ENCODE results near the gene KCNA10.

The KCNA10 gene

DNA sequence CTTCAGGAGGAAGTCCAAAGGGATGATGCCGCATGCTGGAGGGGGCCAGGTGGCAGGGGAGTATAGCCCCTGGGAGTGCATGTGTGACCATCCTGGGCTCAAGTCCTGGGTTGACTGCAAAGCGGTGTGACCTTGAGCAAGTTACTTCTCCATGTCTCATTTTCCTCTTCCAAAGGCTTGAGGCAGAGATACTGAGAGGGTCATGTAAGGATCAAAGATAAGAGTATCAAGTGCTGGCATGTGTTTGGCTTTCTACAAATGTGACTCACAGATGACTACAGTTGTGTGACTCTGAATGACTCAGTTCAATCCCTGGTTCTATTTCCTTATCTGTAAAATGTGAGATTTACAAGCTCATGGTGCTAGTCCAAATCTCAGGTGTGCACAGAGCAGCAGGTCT is 41.9 kb downstream of the KCNA10 start:
- no peak for DNase-seq

DNA sequence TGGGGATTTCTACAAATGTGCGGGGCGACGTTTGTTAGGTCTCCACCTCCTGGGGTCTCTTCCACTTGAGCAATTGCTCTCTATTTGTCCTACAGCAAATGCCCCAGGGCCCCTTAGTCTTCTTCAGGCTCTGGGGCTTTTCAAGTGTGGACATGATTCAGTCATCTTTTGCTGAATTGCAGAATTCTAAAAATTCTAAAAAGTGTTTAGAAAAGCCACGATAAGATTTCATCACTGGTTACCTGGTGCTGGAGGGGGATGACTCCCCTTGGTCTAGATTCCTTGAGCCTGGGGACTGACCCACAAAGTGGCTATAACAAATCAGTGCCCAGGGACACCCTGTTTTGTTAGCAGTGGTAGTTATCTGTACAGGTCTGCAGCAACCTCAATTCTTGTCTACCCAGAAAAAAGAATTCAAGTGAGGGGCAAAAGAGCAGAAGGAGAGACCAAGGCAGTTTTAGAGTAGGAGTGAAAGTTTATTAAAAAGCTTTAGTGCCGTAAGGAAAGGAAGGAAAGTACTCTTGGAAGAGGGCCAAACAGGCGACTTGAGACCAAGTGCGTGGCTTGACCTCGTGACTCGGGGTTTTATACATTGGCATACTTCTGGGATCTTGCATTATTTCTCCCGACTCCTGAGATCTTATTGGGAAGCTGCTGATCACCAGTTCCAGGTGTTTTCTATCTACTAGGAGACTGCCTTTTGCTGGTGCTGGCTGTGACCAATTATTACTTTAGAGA is 42.8 kb downstream of the KCNA10 start:
- no peak for DNase-seq

DNA sequence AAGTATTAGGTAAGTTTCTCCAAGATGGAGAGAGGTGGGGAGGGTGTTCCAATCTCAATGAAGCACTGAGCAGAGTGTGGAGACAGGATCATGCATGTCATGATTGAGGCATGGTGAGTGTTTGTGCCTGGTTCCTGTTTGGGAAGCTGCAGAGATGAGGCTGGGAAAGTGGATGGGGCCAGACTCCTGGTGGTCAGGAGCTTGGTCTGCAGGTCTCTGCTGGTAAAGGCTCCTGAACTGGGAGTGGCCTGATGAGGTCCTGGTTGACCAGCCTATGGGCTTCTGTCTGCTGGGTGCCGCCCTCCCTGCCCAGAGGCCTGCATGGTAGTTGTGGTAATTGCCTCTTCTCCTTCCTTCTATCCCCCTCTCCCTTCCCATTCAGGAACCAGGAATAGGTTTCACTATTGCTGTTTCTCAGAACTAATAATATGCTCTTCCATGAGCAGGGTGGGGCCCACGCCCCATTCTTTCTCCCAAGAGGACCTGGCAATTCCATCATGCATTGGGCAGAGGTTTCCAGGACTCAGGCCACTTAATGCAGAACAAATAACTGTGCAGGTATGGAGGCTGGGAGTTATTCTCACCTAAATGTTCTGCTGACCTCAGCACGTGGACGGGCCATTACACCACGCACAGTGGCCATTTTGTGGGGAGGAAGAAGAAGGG is 43.5 kb downstream of the KCNA10 start:
- DNase-seq, result no peak

DNA sequence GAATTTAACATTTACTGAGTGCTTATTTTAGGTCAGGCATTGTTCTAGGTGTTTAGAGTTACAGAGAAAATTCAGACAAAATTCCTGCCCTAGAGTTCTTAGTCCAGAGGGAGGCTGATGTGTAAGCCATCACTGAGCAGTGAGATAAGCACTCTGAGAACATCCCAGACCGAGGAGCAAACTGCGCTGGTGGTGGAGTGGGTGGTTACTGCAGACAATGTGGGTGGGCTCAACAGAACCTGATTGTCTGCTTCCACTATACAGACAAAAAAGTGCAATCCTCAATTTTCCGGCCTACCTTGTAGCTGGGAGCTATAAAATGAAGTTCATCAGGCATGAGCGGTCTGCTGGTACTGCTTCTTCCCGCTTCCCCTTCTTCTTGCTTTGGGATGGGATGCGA is 44.5 kb downstream of the KCNA10 start:
- no peak for DNase-seq

DNA sequence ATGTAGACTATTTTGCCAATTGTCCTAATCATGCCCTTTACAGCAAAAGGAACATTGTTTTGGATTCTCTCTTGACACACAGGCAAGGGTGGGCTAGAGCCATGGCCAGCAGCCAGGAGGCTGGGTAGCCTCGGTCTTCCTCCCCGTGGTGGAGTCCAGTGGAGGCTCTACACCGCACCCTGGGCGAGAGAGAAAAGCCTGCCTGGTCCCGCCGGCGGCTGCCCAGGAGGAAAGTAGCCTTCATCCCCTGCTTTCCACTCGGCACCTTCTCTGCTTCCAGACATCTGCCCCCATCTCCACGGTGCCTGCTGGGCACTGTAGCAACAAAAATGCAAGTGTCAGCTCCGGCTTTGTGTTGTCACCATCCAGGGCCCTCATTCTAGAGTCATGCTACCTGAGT is 46.4 kb downstream of the KCNA10 start:
- DNase-seq, result no peak

DNA sequence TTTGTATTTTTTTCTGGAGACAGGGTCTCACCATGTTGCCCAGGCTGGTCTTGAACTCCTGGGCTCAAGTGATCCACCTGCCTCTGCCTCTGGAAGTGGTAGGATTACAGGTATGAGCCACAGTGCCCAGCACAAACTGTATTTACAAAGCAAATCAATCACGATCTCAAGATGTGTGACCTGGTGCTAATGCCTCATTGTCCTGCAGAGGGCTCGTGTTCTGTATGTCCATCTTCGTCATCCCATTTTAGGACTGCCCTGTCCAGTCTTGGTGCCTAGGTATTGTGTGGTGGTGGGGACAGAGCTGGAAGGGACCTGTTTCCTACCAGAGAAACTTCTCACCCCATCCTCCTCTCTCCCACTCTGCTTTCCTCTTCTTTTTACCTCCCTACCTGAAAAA is 47.8 kb downstream of the KCNA10 start:
- DNase-seq, result no peak
